ENCODE data around the gene FNDC3B. TPM values are rescaled to one million over a fixed set of nuclear protein-coding genes. Genes with fewer than 3 reads are reported as not detected.

The FNDC3B gene
- total and polyA plus RNA-seq, 2 of the 8 experiments (the other 6 are each of a cell fraction or from before 2014, with no cell fraction given): 14.1 to 44.4 TPM

DNA sequence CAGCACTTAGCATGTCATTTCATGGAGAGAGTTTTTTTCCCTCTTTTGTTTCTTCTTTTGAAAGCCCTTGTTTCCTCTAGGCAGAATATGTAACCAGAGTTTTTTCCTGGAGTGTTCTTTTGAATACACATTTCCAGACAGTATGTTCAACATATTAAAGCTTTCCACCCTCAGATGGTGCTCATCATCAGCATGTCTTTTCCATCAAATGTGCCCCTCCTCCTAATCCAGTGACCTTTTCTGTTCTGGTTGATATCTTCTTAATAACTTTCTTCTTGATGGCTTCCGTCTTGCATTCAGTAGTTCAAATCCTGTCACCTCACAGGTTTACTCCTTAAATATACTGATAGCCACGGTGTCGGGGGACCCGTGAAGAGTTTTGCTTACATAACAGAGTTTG, 78.6 kb downstream of the FNDC3B start (continued):
- TF ChIP-seq, protein P1, sequence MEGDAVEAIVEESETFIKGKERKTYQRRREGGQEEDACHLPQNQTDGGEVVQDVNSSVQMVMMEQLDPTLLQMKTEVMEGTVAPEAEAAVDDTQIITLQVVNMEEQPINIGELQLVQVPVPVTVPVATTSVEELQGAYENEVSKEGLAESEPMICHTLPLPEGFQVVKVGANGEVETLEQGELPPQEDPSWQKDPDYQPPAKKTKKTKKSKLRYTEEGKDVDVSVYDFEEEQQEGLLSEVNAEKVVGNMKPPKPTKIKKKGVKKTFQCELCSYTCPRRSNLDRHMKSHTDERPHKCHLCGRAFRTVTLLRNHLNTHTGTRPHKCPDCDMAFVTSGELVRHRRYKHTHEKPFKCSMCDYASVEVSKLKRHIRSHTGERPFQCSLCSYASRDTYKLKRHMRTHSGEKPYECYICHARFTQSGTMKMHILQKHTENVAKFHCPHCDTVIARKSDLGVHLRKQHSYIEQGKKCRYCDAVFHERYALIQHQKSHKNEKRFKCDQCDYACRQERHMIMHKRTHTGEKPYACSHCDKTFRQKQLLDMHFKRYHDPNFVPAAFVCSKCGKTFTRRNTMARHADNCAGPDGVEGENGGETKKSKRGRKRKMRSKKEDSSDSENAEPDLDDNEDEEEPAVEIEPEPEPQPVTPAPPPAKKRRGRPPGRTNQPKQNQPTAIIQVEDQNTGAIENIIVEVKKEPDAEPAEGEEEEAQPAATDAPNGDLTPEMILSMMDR (IDR thresholded peaks at IDR 0.05; ENCODE audit: control extremely low read depth in 1 of 3, insufficient read depth in 1 of 3, low read depth in 1 of 3, low read length in 3 of 3): no peak
- TF ChIP-seq CHD2 (IDR thresholded peaks at IDR 0.05; ENCODE audit: low read length) (no peak), SRF (IDR thresholded peaks at IDR 0.05; ENCODE audit: low read depth, low read length) (no peak)
